Thyroid gland (tissue), 4 donors: ENCODE data around the gene RPUSD1.

Experiments
- CTCF ChIP-seq, 6 experiments: fragments of 200-600 bp in 3 of 6; fragments of 450-650 bp in 3 of 6; sonication (generic) in 3 of 6; IDR thresholded peaks; one replicate each; pipeline ENCODE4 v1.5.1; 2016 to 2019; ENCODE audit warnings: antibody characterized with exemption in 6 of 6, mild to moderate bottlenecking in 2 of 6, inconsistent platforms in 1 of 6, moderate library complexity in 1 of 6
- POLR2A ChIP-seq, 2 donors: fragments of 450-650 bp; IDR thresholded peaks; one replicate each; pipeline ENCODE4 v1.6.1; 2017; ENCODE audit warnings: antibody characterized with exemption in 2 of 2, mild to moderate bottlenecking in 2 of 2, moderate library complexity in 1 of 2

- TF ChIP-seq CTCF (IDR thresholded peaks at IDR 0.05) (no peak), POLR2A (IDR thresholded peaks at IDR 0.05) (no peak)
These were observed 737 bp downstream of the RPUSD1 start for GRCh38 chr16:787321-787966.
